GM23338 (cell line): ENCODE results near the gene USP49. TPM values are rescaled to one million over a fixed set of nuclear protein-coding genes. Genes with fewer than 3 reads are reported as not detected.

ENCODE experiments used
- ATAC-seq: fragments of 200-7000 bp; cut with Tn5 transposase; 3 replicates; pipeline ENCODE4 v1.9.1; 2020
- DNase-seq: peaks from one replicate; pipeline ENCODE4 v3.0.0-alpha.2; 2015; ENCODE audit warnings: low spot score
- H2AFZ ChIP-seq: fragments of 200-600 bp; sonication (generic); 2 replicates; pipeline ENCODE4 v1.8.0; 2016; ENCODE audit warnings: antibody characterized with exemption, mild to moderate bottlenecking, moderate library complexity
- H3F3A ChIP-seq: fragments of 200-600 bp; sonication (generic); replicated peaks from 2 replicates; pipeline ENCODE4 v1.8.0; 2017; ENCODE audit warnings: antibody characterized with exemption, mixed run types, low read depth
- H3K27ac ChIP-seq: fragments of 200-600 bp; sonication (generic); 2 replicates; pipeline ENCODE4 v1.6.1; 2016; ENCODE audit warnings: low read depth
- H3K27me3 ChIP-seq: fragments of 200-600 bp; sonication (generic); 2 replicates; pipeline ENCODE4 v1.8.0; 2016; ENCODE audit warnings: mild to moderate bottlenecking, mixed run types, moderate library complexity; ENCODE audit not compliant: insufficient read depth
- H3K36me3 ChIP-seq: fragments of 200-600 bp; sonication (generic); 2 replicates; pipeline ENCODE4 v1.8.0; 2016; ENCODE audit warnings: mild to moderate bottlenecking; ENCODE audit not compliant: insufficient read depth
- H3K4me1 ChIP-seq: fragments of 200-600 bp; sonication (generic); 2 replicates; pipeline ENCODE4 v1.8.0; 2016; ENCODE audit warnings: mild to moderate bottlenecking, moderate library complexity; ENCODE audit not compliant: insufficient read depth
- H3K4me2 ChIP-seq: fragments of 200-600 bp; sonication (generic); 2 replicates; pipeline ENCODE4 v1.7.1; 2017; ENCODE audit warnings: mixed run types
- H3K4me3 ChIP-seq: fragments of 200-600 bp; sonication (generic); 2 replicates; pipeline ENCODE4 v1.6.1; 2016; ENCODE audit warnings: mixed run types
- H3K79me2 ChIP-seq: fragments of 200-600 bp; sonication (generic); replicated peaks from 2 replicates; pipeline ENCODE4 v1.8.0; 2017; ENCODE audit warnings: mild to moderate bottlenecking; ENCODE audit not compliant: insufficient read depth
- H3K9me2 ChIP-seq: fragments of 200-600 bp; sonication (generic); 2 replicates; pipeline ENCODE4 v1.8.0; 2017; ENCODE audit not compliant: insufficient read depth
- H4K20me1 ChIP-seq: fragments of 200-600 bp; sonication (generic); replicated peaks from 2 replicates; pipeline ENCODE4 v1.8.0; 2017; ENCODE audit warnings: mild to moderate bottlenecking; ENCODE audit not compliant: insufficient read depth
- H3K27ac Mint-ChIP-seq: 2 replicates; pipeline ENCODE4 v1.8.0; 2020; ENCODE audit warnings: inconsistent platforms, mild to moderate bottlenecking, moderate library complexity, mixed read lengths
- H3K27me3 Mint-ChIP-seq: 3 replicates; pipeline ENCODE4 v1.8.0; 2022; ENCODE audit warnings: low read depth, mild to moderate bottlenecking, moderate library complexity, mixed read lengths, inconsistent platforms; ENCODE audit not compliant: insufficient read depth, poor library complexity
- H3K36me3 Mint-ChIP-seq: 3 replicates; pipeline ENCODE4 v1.8.0; 2021; ENCODE audit warnings: low read depth, mild to moderate bottlenecking, inconsistent platforms, moderate library complexity, mixed read lengths
- H3K4me1 Mint-ChIP-seq: 3 replicates; pipeline ENCODE4 v1.8.0; 2020; ENCODE audit warnings: mild to moderate bottlenecking, inconsistent platforms, mixed read lengths
- H3K4me3 Mint-ChIP-seq: 3 replicates; pipeline ENCODE4 v1.8.0; 2021; ENCODE audit warnings: moderate library complexity, mild to moderate bottlenecking, inconsistent platforms, mixed read lengths
- H3K9me3 Mint-ChIP-seq: 3 replicates; pipeline ENCODE4 v1.8.0; 2020; ENCODE audit warnings: moderate library complexity, mild to moderate bottlenecking, inconsistent platforms, mixed read lengths
- CREB1 ChIP-seq: fragments of 250-450 bp; sonication (Bioruptor Pico); IDR thresholded peaks from 2 replicates; pipeline ENCODE4 v1.5.0; 2020; ENCODE audit warnings: low read depth, mild to moderate bottlenecking, moderate library complexity
- ETS1 ChIP-seq: IDR thresholded peaks from 2 replicates; pipeline ENCODE4 v1.6.1; 2016; ENCODE audit warnings: antibody characterized with exemption
- EZH2 ChIP-seq: fragments of 200-600 bp; sonication (generic); IDR thresholded peaks from one replicate; pipeline ENCODE4 v1.8.0; 2017; ENCODE audit warnings: antibody characterized with exemption, mild to moderate bottlenecking, low read depth; ENCODE audit not compliant: unreplicated experiment
- EZH2phosphoT487 ChIP-seq: fragments of 200-600 bp; sonication (generic); IDR thresholded peaks from one replicate; pipeline ENCODE4 v1.8.1; 2018; ENCODE audit warnings: antibody characterized with exemption; ENCODE audit not compliant: unreplicated experiment
- JUNB ChIP-seq: IDR thresholded peaks from one replicate; pipeline ENCODE4 v1.6.1; 2016; ENCODE audit warnings: antibody characterized with exemption; ENCODE audit not compliant: unreplicated experiment
- NANOG ChIP-seq: IDR thresholded peaks from 2 replicates; pipeline ENCODE4 v1.6.1; 2016; ENCODE audit warnings: antibody characterized with exemption, borderline replicate concordance
- POLR2AphosphoS5 ChIP-seq: IDR thresholded peaks from 2 replicates; pipeline ENCODE4 v1.6.1; 2016; ENCODE audit warnings: antibody characterized with exemption, low read depth
- REST ChIP-seq: IDR thresholded peaks from one replicate; pipeline ENCODE4 v1.6.1; 2018; ENCODE audit warnings: antibody characterized with exemption; ENCODE audit not compliant: unreplicated experiment
- STAT1 ChIP-seq: IDR thresholded peaks from one replicate; pipeline ENCODE4 v1.6.1; 2016; ENCODE audit warnings: antibody characterized with exemption; ENCODE audit not compliant: unreplicated experiment
- ZNF114 ChIP-seq: fragments of 250-450 bp; sonication (Bioruptor Pico); IDR thresholded peaks from 2 replicates; pipeline ENCODE4 v1.5.0; 2020; ENCODE audit warnings: mild to moderate bottlenecking, moderate library complexity
- ZNF331 ChIP-seq: fragments of 250-450 bp; sonication (Bioruptor Pico); IDR thresholded peaks from 2 replicates; pipeline ENCODE4 v1.5.0; 2020; ENCODE audit warnings: low read depth, mild to moderate bottlenecking, moderate library complexity
- polyA plus RNA-seq: library from polyadenylated mRNA; unstranded; fragments of >200 nt; fragmentation: Nextera tagmentation; extraction: Ambion mirVana; gene quantifications from 2 replicates; pipeline ENCODE4 v1.2.1, GENCODE V29; 2016
- total RNA-seq: library from RNA; depleted of rRNA; stranded (reverse); fragments of >200 nt; shearing (Covaris generic); gene quantifications from 2 replicates; pipeline ENCODE4 v1.2.3, GENCODE V29; 2014
- TF ChIP-seq, protein P1 (sequence below), 2 experiments: fragments of 200-600 bp in 1 of 2; sonication (generic) in 1 of 2; conservative IDR thresholded peaks; 2 replicates each; pipeline versions ENCODE4 v1.5.1 to v1.6.1; 2016 to 2017; ENCODE audit warnings: antibody characterized with exemption in 2 of 2, low read depth in 2 of 2, mild to moderate bottlenecking in 2 of 2, moderate library complexity in 1 of 2
- TF ChIP-seq, protein P2 (sequence below): fragments of 250-450 bp; sonication (Bioruptor Pico); IDR thresholded peaks from 2 replicates; pipeline ENCODE4 v1.5.0; 2020; ENCODE audit warnings: mild to moderate bottlenecking, moderate library complexity

The USP49 gene
- total and polyA plus RNA-seq, 2 experiments from 2014 or later: 5.9 to 21.5 TPM

DNA sequence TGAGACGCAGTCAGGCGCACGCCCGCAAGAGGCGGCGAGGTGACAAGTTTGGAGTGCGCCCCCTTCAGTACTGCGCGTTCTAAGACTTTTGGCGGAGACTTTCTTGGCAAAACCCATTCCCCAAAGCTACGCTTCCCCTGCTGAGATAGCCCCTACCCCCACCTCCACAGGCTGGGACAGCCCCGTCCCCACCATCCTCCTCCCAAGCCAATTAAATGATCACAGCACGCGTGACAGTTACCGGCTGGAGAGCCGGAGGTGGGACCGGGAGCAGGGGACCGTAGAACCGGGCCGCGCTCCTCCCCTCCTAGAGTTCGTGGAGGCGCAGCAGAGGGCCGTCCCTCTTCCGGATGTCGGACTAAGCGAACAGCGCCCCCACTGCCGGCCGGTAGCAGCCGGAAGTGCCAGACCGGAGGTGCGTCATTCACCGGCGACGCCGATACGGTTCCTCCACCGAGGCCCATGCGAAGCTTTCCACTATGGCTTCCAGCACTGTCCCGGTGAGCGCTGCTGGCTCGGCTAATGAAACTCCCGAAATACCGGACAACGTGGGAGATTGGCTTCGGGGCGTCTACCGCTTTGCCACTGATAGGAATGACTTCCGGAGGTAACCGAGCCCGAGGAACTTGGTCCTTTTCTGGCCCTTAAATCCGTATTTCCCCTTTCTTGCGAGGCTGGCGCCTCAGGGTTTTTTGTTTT, 107.8 kb downstream of the USP49 start, which contains the start of gene TOMM6:
TSS of gene TOMM6 (plus strand) at position 476 of the 699 bp plus-strand sequence. CDS start at position 480, 4 bp downstream.
- DNase-seq: peak; percentile 96
- Histone ChIP-seq H3K4me1 (peaks cover 13% of the 10 kb centered on the region), H3K27me3 (peaks cover 38% of the 10 kb centered on the region), H3K79me2 (peaks cover 22% of the 10 kb centered on the region), H3K9me2 (no peaks in the 10 kb centered on the region), H3K4me3 (peak within 1 kb of the TSS; percentile 100), H3K36me3 (peaks cover 23% of the 10 kb centered on the region; the same call in 1 of the 2 replicates), H3K4me2 (peak within 1 kb of the TSS; percentile 100), H3K27ac (peak within 1 kb of the TSS; percentile 96), H4K20me1 (peaks cover 5% of the 10 kb centered on the region; the same call in 1 of the 2 replicates), H2AFZ (peak within 1 kb of the TSS; percentile 94), H3F3A (peaks cover 13% of the 10 kb centered on the region; the same call in 1 of the 2 replicates)
- Mint-ChIP-seq H3K27ac (peak within 1 kb of the TSS; percentile 98), H3K27me3 (peaks cover 47% of the 10 kb centered on the region), H3K4me1 (peaks cover 17% of the 10 kb centered on the region), H3K9me3 (peaks cover 7% of the 10 kb centered on the region; the same call in 2 of the 3 replicates), H3K4me3 (peak within 1 kb of the TSS; percentile 94), H3K36me3 (peaks cover 37% of the 10 kb centered on the region)
- TF ChIP-seq ETS1 (peak; percentile 86), STAT1 (no peak), REST (no peak), ZNF114 (CRISPR knock-in tag) (no peak), EZH2 (no peak), JUNB (no peak), CREB1 (CRISPR knock-in tag) (peak; percentile 97), NANOG (no peak; the same call in 1 of the 2 replicates), ZNF331 (CRISPR knock-in tag) (no peak), POLR2AphosphoS5 (peak; percentile 91), EZH2phosphoT487 (no peak)
- TF ChIP-seq, protein P1, sequence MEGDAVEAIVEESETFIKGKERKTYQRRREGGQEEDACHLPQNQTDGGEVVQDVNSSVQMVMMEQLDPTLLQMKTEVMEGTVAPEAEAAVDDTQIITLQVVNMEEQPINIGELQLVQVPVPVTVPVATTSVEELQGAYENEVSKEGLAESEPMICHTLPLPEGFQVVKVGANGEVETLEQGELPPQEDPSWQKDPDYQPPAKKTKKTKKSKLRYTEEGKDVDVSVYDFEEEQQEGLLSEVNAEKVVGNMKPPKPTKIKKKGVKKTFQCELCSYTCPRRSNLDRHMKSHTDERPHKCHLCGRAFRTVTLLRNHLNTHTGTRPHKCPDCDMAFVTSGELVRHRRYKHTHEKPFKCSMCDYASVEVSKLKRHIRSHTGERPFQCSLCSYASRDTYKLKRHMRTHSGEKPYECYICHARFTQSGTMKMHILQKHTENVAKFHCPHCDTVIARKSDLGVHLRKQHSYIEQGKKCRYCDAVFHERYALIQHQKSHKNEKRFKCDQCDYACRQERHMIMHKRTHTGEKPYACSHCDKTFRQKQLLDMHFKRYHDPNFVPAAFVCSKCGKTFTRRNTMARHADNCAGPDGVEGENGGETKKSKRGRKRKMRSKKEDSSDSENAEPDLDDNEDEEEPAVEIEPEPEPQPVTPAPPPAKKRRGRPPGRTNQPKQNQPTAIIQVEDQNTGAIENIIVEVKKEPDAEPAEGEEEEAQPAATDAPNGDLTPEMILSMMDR (conservative IDR thresholded peaks at IDR 0.05; ENCODE audit: low read depth in 2 of 2): peak; percentile 77 to 80
- TF ChIP-seq, protein P2, sequence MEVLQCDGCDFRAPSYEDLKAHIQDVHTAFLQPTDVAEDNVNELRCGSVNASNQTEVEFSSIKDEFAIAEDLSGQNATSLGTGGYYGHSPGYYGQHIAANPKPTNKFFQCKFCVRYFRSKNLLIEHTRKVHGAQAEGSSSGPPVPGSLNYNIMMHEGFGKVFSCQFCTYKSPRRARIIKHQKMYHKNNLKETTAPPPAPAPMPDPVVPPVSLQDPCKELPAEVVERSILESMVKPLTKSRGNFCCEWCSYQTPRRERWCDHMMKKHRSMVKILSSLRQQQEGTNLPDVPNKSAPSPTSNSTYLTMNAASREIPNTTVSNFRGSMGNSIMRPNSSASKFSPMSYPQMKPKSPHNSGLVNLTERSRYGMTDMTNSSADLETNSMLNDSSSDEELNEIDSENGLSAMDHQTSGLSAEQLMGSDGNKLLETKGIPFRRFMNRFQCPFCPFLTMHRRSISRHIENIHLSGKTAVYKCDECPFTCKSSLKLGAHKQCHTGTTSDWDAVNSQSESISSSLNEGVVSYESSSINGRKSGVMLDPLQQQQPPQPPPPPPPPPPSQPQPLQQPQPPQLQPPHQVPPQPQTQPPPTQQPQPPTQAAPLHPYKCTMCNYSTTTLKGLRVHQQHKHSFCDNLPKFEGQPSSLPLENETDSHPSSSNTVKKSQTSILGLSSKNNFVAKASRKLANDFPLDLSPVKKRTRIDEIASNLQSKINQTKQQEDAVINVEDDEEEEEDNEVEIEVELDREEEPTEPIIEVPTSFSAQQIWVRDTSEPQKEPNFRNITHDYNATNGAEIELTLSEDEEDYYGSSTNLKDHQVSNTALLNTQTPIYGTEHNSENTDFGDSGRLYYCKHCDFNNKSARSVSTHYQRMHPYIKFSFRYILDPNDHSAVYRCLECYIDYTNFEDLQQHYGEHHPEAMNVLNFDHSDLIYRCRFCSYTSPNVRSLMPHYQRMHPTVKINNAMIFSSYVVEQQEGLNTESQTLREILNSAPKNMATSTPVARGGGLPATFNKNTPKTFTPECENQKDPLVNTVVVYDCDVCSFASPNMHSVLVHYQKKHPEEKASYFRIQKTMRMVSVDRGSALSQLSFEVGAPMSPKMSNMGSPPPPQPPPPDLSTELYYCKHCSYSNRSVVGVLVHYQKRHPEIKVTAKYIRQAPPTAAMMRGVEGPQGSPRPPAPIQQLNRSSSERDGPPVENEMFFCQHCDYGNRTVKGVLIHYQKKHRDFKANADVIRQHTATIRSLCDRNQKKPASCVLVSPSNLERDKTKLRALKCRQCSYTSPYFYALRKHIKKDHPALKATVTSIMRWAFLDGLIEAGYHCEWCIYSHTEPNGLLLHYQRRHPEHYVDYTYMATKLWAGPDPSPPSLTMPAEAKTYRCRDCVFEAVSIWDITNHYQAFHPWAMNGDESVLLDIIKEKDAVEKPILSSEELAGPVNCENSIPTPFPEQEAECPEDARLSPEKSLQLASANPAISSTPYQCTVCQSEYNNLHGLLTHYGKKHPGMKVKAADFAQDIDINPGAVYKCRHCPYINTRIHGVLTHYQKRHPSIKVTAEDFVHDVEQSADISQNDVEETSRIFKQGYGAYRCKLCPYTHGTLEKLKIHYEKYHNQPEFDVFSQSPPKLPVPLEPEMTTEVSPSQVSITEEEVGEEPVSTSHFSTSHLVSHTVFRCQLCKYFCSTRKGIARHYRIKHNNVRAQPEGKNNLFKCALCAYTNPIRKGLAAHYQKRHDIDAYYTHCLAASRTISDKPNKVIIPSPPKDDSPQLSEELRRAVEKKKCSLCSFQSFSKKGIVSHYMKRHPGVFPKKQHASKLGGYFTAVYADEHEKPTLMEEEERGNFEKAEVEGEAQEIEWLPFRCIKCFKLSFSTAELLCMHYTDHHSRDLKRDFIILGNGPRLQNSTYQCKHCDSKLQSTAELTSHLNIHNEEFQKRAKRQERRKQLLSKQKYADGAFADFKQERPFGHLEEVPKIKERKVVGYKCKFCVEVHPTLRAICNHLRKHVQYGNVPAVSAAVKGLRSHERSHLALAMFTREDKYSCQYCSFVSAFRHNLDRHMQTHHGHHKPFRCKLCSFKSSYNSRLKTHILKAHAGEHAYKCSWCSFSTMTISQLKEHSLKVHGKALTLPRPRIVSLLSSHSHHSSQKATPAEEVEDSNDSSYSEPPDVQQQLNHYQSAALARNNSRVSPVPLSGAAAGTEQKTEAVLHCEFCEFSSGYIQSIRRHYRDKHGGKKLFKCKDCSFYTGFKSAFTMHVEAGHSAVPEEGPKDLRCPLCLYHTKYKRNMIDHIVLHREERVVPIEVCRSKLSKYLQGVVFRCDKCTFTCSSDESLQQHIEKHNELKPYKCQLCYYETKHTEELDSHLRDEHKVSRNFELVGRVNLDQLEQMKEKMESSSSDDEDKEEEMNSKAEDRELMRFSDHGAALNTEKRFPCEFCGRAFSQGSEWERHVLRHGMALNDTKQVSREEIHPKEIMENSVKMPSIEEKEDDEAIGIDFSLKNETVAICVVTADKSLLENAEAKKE (CRISPR knock-in tag): no peak
- peak; percentile 74 for ATAC-seq
